Erythroblast (primary cell): ENCODE results near the gene AFAP1.

Experiments used
- GATA1 ChIP-seq: IDR thresholded peaks from 2 replicates; pipeline ENCODE4 v1.6.1; 2011; ENCODE audit warnings: low read depth, mild to moderate bottlenecking, control low read depth, low read length, moderate library complexity
- POLR2A ChIP-seq: IDR thresholded peaks from 2 replicates; pipeline ENCODE4 v1.6.1; 2011; ENCODE audit warnings: mild to moderate bottlenecking, low read length

DNA sequence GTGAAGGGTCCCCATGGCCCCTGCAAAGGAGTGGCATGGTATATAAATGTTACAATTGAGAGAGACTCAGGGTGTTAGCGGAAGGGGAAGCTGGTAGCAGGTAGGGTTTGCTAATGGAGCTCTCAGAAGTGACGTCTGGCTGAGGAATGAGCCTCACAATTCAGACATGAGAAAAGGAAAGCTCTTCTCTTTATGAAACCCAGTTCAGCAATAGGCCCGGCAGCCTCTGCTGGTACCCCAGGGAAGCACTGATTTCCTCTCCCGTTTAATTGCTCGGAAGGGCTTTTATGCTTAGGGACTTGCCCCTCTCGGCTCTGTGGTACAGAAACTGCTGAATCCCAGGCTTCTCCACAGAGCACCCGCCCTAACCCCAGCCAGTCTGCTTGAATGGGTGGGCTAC lies 19.4 kb upstream of the AFAP1 start:
- TF ChIP-seq POLR2A (no peak), GATA1 (no peak)
